GM18526 (cell line): ENCODE results near the gene SELENOO.

Experiments
- POLR2A ChIP-seq: IDR thresholded peaks from 3 replicates; pipeline ENCODE4 v1.6.1; 2011; ENCODE audit not compliant: insufficient read length; ENCODE audit errors: extremely low read depth

Gene SELENOO

DNA sequence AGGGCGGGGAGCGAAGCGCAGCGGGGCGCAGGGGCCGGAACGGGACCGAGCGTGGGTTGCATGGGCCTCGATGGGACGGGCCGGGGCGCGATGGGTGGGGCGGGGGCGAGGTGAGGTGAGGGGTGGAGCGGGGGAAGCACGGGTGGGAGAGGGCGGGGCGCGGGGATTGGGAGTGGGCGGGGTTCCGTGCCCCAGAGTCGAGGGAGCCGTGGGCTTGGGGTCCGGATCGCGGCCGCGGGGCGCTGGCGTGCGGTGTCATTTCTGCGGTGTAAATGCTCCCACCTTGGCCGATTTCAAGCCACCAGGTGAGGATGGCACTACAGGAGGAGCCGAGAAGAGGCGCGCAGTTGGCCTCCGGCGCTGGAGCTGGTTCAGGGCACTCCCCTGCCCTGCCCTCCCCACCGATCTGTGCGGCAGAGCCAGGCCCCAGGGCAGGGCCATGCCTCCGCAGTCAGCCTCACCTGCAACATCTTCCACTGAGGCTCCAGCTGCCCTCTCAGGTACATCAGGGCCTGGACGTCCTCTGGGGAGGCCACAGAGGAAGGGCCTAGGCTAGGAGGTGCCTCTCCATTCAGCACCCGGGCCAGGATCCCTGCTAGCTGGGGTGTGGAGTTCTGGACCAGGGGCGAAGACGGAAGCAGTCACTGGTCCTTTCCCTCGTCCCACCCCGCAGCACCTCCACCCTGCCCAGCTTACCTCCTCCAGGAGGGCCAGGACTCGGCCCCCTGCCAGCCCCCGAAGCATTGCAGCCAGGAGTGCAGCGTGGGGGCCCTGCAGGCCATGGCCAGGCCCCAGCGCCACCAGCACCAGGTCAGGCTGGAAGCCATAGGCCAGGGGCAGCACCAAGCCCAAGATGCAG is 44.6 kb downstream of the SELENOO start:
- no peak for TF ChIP-seq POLR2A

DNA sequence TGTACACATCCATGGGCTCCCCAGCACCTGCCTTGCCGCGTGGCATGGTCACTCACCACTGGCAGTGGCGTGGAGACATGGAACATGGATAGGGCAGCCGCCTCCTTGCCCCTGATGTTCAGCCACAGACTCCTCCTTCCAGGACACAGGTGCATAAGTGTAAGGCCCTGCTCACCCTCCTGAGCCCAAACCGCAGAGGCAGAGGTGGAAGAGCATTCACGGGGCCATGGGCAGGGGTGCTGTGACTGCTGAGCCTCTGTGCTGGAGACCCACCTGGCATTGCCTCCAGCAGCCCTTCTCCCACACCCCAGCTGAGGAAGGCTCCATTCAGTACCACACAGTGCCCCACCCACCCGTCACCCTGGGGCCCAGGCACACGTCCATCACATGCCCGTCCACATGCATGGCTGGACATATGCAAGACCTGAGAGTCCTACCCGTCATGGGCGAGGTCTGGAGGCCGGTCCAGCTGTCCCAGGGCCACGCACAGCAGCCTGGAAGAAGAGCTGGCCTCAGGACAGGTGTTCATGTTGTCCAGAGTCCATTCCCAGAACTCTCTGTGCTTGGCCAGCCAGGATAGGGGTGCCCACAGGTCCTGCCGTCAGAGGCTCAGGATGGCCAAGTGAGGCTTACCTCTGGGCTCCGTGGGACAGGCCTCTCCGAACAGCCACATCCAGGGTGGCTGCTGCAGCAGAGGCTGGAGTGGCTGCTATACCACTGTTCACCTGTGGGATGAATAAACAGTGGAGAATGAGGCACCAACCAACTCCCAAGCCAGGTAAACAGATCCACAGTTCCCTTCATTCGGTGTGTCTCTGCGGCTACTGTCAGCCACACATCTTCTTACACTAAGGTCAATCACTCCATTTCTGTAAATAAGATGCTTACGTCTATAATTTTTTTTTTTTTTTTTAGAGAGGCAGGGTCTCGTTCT is 45.7 kb downstream of the SELENOO start:
- TF ChIP-seq POLR2A = no peak

DNA sequence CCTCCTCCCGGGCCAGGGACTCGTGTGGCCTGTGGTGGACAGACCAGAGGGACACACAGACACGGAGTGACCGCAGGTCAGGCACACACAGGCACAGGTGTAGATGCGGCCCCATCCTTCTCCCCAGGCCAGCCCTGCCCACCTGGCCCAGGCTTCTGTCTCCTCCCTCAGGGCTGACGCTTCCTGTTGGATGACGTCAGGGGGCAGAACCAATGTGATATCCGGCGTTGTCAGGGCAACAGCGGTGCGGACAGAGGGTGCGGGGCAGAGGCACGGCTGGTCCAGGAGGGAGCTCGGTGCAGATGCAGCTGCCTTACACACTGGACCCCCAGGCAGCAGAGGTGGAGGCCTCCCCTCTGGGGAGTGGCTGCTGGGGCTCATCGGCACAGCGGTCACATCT is 46.9 kb downstream of the SELENOO start:
- no peak for TF ChIP-seq POLR2A

DNA sequence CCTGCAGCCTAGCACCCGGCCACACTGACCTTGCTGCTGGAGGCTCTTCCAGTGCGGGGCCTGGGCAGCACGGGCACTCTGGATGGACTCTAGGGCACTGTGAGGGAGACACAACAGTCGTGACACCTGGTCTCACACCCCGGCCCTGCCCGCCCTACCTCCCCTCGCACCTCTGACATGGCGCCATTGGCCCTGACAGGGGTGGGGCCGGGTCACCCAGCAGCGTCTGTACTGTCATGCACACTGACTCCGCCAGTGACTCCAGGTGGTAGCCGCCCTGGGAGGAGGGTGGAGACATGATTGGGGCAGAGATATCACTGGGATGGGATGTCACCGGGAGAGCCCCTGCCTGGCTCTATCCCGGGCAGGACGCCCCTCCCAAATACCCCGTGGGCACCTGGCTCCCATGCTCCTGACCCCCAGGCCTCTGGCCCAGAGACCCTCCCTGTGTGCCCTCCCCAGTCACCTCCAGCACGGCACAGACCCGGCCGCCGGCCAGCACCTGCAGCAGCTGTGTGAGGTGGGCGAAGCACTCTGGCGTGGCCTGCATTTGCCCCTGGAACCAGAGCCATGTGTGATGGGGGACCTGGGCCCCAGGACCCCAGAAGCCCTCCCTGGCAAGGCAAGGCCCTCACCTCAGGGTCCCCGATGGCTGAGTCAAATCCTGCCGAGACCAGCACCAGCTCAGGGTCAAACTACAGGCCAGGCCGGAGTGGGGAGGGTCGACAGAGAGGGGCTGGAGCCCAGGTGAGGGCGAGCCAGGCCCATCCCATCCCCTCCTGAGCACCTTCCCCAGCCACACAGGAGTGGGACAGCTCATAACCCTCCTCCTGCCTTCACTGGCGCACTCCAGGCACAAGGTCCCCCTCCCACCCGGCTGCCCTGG is 47.6 kb downstream of the SELENOO start:
- no peak for TF ChIP-seq POLR2A

DNA sequence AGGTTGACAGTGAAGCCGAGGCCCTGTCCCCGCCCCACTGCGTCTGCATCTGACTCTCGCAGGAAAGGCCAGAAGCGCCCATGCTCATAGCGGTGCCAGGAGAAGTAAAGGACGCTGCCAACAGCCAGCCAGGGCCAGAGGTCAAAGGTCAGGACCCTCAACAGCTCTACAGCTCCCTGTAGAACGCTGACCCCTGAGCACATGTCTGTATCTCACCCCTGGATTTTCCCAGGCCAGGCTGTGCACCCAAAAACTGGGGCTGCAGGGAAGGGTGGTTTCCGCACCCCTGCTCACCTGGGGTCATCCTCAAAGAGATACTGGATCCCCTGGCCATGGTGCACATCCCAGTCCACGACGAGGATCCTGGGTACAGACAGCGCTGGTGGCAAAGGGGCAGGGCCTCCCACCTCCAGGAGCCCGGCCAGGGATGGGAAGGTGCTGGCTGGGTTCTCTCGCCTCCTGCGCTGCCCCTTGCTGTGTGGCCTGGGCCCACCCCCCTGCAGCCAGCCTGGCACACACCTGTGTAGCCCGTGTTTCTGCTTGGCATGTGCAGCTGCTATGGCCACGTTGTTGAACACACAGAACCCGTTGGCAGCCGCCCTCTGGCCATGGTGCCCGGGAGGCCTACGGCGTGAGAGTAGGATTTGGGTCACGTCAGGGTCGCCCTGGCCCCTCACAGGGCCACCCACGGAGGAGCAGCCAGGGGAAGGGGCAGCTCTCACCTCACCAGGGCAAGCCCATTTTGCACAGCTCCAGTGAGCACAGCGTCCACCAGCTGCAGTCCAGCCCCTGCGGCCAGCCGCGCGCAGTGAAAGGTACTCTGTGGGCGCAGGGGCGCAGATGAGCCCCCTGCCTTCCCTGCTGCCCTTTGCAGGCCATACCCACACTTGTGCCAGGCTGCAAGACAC is 48.8 kb downstream of the SELENOO start:
- no peak for TF ChIP-seq POLR2A

DNA sequence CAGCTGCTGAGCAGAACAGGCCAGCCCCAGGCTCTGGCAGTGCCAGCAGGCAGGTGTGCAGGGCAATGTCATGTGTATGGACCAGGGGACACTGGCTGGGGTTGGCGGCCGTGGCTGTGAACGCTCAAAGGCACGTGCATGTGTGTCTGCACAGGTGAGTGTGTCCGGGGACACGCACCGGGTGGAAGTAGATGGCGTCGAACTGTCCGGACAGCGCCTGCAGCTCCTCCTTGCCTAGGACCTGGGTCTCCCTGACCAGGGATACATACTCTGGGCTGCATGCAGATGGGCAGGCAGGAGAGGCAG is 49.4 kb downstream of the SELENOO start:
- no peak for TF ChIP-seq POLR2A

DNA sequence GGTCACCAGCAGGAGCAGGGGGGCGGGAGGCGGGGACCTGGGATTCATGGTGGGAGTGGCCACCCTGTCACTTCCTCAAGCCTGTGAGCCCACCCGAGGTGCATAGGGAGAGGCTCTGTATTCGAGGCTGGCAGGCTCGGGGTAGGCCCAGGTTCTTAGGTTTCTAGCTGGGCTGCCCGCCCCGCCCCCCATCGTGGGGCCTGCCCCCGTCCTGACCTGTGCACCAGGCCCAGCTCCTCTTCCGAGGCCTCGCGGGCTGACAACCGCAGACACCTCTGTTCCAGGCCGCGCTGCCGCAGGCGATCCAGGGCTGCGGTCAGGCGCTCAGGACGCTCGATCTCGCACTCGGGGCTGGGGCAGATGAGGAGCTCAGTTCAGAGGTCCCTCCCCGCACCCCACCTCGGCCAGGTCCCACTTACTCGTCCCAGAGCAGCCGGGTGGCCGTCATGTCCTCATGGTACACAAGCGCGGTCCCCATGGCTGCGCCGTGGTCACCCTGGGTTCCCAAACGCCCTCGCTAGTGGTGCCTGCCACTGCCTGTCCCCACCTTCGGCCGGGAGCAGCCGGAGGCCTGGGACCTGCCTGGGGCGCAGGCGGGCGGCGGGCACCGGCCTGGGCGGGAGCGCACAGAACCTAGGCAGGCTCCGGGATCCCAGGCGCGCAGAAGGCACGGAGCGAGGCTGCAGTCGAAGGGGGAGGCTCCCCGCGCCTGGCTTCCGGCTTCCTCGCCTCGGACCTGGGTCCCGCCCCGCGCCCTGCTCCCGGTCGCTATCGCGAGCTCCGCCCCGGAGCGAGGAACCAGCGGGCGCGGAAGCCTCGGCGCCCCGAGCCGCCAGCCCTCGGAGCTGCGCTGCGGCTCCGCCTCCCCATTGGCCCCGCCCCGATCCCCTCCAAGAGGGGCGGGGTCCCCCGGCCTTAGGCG is 50.0 kb downstream of the SELENOO start, which contains the start of gene HDAC10:
HDAC10 (minus strand) TSS at position 711 of the 922 bp plus-strand sequence; CDS start at position 478, 233 bp downstream.
- TF ChIP-seq POLR2A = peak; percentile 60

DNA sequence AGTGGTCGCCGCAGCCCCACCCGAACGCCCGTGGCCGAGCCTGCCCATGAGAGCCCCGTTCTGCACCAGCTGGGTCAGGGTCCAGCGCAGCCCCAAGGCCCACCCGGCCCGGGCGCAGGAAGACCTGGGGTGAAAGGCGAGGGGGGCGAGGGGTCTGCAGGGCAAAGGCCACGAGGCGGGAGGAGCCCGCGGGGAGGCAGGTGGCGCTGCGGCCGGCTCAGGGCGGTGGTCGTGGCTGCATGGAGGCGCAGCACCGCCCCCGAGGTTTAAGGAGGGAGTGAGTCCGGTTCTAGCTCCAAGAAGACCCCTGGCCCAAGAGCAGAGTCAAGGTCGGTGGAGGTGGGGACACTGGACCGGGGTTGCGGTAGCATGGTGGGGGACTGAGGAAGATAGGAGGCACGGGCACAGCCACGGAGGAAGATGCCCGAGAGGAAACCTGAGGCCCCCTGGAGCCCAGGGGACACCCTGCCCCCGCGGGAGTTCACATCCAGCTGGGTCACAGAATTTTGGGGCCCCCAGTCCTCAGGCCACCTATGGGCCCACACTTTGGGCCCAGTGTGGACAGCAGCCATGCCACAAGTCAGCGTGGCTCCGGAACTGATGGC is 50.8 kb downstream of the SELENOO start:
- no peak for TF ChIP-seq POLR2A

DNA sequence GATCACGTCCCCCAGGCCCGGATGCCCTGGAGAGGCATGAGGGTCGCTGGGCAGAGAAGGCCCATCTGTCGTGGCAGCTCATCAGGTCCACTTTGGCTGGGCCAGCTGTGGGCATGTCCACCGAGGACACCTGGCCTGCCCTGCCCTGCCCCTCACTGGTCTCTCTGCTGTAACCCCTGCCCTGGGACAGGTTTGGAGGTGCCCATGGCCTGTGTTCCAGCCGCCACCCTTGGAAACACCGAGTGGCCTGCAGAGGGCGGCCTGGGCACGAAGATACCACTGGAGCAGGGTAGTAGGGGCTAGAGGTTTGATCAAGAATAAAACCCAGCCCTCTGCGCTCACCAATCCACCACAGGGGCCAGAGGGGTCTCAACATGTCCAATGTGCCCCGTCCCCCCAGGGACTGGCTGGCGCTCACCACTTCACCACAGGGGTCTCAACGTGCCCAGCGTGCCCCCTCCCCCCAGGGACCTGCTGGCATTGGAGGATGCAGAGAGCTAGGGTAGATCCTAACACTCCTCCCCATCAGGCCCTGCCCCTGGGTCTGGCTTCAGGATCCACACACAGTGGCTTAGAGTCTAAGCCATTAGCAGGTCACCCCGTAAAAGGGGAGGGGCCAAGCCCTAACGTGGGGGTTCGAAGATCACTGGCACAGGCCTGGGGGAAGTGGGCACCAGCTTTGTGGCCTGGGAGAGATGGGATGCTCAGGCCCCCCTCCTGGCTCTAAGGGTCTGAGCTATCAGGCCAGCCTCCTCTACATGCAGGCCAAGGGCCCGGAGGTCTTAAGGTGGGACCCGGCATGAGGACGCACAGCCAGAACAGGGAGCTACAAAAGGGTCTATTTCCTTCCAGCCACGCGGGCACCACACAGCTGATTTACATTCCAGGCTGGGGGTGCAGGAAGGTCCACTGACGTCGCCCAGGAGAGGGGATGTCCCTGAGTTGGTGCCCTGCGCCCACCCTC is 51.6 kb downstream of the SELENOO start:
- no peak for TF ChIP-seq POLR2A

DNA sequence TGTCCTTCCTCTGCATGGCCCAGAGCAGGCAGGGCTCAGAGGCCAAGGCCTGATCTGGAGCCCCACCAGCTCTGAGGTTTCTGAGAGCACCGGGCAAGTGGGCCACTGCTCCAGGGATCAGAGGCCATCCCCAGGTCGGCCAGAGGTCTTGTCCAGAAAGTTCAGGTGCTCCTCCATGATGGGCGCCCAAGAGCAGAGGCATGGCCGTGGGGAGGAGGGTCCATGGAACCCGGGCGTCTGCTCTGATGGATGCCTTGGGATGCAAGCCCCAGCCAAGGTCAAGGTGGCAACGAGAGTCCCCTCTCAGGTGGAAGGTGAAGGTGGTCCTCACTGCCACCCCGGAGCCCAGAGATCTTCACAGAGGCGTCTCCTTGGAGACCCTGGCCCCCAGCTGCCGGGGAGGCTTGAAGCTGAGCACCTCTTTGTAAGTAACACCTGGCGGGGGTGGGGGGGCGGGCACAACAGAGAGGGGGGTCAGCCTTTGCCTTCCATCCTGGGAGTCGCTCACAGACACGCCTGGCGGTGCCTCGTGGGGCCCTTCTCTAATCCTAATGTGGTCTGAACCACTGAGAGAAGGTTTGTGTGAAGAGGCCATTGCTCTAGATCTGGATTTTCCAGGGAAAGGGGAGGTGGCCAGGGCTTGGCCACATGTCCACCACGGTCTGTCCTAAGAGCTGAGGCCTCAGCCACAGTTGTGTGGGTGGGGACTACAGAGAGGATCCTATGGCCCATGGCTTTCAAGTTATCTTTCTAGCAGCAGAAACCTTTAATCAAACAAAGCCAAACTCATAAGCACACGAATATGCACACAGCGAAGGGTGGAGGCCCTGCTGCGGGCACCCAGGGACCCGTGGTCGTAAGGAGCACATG is 52.5 kb downstream of the SELENOO start:
- TF ChIP-seq POLR2A = no peak

DNA sequence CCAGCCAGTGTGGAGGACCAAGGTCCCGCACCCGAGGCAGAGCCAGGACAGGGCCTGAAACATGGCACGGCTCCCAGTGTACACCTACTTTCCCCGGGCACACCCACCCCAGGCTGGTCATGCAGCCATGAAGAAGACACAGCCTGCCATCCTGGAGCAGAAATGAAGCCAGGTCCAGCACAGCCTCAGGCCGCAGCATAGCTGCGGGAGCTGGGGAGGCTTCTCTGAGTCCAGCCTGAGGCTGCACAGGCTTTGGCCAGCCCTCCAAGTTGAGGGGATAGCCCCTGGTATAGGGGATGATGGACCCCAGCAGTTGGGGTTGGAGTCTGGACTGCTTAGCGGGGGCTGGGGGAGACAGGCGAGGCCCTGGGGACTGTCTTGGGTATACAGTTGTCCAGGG is 53.1 kb downstream of the SELENOO start:
- TF ChIP-seq POLR2A = no peak
